Panc1 (cell line): ENCODE measurements around the gene CD22. TPM values are rescaled to one million over a fixed set of nuclear protein-coding genes. Genes with fewer than 3 reads are reported as not detected.

Experiments used
- ATAC-seq: fragments of 200-7000 bp; cut with Tn5 transposase; 2 replicates; pipeline ENCODE4 v1.9.1; 2020; ENCODE audit warnings: mild to moderate bottlenecking, moderate library complexity
- BruUV-seq: library from RNA; stranded (reverse); fragments of 400-500 nt; replicated peaks from 2 replicates; lab custom pipeline; 2021; lab: Mats Ljungman, UMichigan
- CTCF ChIA-PET: fragments of 300-600 bp; sonication (Branson Sonifier 250); formaldehyde crosslinking; loops from one replicate; lab custom pipeline; 2022; ENCODE audit warnings: antibody characterized with exemption; lab: Charles Lee
- POLR2A ChIA-PET: fragments of 300-600 bp; sonication (Branson Sonifier 250); formaldehyde crosslinking; loops from one replicate; lab custom pipeline; 2022; ENCODE audit warnings: antibody characterized with exemption; lab: Charles Lee
- DNase-seq: peaks from one replicate; pipeline ENCODE4 v3.0.0-alpha.2; 2010; ENCODE audit warnings: low read depth, low spot score
- H3K27ac ChIP-seq: 2 replicates; pipeline ENCODE4 v1.5.1; 2011; ENCODE audit warnings: mild to moderate bottlenecking, low read length, inconsistent platforms
- H3K27me3 ChIP-seq: fragments of 200-500 bp; sonication (Bioruptor generic); 2 replicates; pipeline ENCODE4 v1.6.0; 2014; ENCODE audit warnings: low read length, inconsistent platforms; ENCODE audit not compliant: control insufficient read depth, insufficient read depth
- H3K36me3 ChIP-seq: fragments of 200-500 bp; sonication (Bioruptor generic); 2 replicates; pipeline ENCODE4 v1.5.1; 2014; ENCODE audit warnings: inconsistent platforms, mild to moderate bottlenecking, low read length, moderate library complexity; ENCODE audit not compliant: control insufficient read depth, insufficient read depth
- H3K4me1 ChIP-seq: 2 replicates; pipeline ENCODE4 v1.5.1; 2011; ENCODE audit warnings: inconsistent platforms, mild to moderate bottlenecking, low read length, moderate library complexity; ENCODE audit not compliant: control insufficient read depth, insufficient read depth
- H3K4me3 ChIP-seq, 2 experiments: 2 replicates each; pipeline ENCODE4 v1.5.1; 2011 to 2012; ENCODE audit warnings: low read depth in 2 of 2, low read length in 2 of 2, mild to moderate bottlenecking in 2 of 2, inconsistent platforms in 1 of 2, moderate library complexity in 1 of 2
- H3K9me3 ChIP-seq: fragments of 200-500 bp; sonication (Bioruptor generic); 2 replicates; pipeline ENCODE4 v1.5.1; 2014; ENCODE audit warnings: low read depth, mild to moderate bottlenecking, inconsistent platforms, low read length, moderate library complexity; ENCODE audit not compliant: control insufficient read depth, insufficient read depth
- POLR2AphosphoS5 ChIP-seq: IDR thresholded peaks from 2 replicates; pipeline ENCODE4 v1.6.1; 2012; ENCODE audit warnings: mild to moderate bottlenecking, low read depth, low read length, moderate library complexity
- SIN3A ChIP-seq: IDR thresholded peaks from 2 replicates; pipeline ENCODE4 v1.6.1; 2012; ENCODE audit warnings: low read depth, mild to moderate bottlenecking, low read length, moderate library complexity, borderline replicate concordance; ENCODE audit not compliant: insufficient read depth
- TCF7L2 ChIP-seq: IDR thresholded peaks from 2 replicates; pipeline ENCODE4 v1.6.1; 2011; ENCODE audit warnings: mild to moderate bottlenecking, low read depth, low read length, inconsistent platforms
- in situ Hi-C: cut with HindIII; loops from 2 replicates; pipeline ENCODE4 v1.10.0; 2016; ENCODE audit warnings: low sequenced_read_pairs, low pct_unique_long_range_greater_than_20kb
- intact Hi-C: fragments of 100-400 bp; cut with micrococcal nuclease; formaldehyde crosslinking; loops from one replicate; pipeline ENCODE4 v1.10.0; 2022; ENCODE audit not compliant: unreplicated experiment
- total RNA-seq: library from RNA; stranded (reverse); gene quantifications from one replicate; pipeline ENCODE4 v1.2.1, GENCODE V29; 2021; ENCODE audit not compliant: unreplicated experiment
- TF ChIP-seq, protein P1 (sequence below): fragments of 450-650 bp; IDR thresholded peaks from 2 replicates; pipeline ENCODE4 v1.5.1; 2017; ENCODE audit warnings: mild to moderate bottlenecking
- TF ChIP-seq, protein P2 (sequence below), 2 experiments: IDR thresholded peaks; 2 replicates each; pipeline ENCODE4 v1.6.1; 2011 to 2012; ENCODE audit warnings: low read depth in 2 of 2, control low read depth in 1 of 2, low read length in 1 of 2, mild to moderate bottlenecking in 1 of 2, moderate library complexity in 1 of 2; ENCODE audit not compliant: insufficient read depth in 1 of 2

CD22 gene
- total RNA-seq, 1 experiment from 2014 or later = 0.74 TPM

DNA sequence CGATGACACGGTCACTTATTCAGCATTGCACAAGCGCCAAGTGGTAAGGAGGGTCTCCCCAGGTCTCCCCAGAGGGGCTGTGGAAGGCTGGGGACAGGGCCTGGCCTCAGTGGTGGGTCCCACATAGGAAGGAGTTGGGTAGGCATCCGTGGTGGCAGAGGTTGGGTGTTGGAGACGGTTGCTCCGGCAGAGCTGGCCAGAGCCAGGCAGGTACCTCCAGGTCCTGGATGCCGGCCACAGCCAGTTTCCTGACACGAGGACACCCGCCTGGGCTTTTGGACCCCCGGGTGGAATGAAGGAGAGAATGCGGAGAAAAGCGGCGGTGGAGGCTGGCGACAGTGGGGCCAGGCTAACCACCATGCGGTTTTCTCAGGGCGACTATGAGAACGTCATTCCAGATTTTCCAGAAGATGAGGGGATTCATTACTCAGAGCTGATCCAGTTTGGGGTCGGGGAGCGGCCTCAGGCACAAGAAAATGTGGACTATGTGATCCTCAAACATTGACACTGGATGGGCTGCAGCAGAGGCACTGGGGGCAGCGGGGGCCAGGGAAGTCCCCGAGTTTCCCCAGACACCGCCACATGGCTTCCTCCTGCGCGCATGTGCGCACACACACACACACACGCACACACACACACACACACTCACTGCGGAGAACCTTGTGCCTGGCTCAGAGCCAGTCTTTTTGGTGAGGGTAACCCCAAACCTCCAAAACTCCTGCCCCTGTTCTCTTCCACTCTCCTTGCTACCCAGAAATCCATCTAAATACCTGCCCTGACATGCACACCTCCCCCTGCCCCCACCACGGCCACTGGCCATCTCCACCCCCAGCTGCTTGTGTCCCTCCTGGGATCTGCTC is 17.4 kb downstream of the CD22 start:
- H3K4me3 ChIP-seq = no peak overlapping the region
- POLR2A ChIA-PET = no interaction called here
- TF ChIP-seq SIN3A = no peak
- TF ChIP-seq POLR2AphosphoS5 = no peak
- in situ Hi-C loops (no loop called here), intact Hi-C loops (no loop called here)
- no TSS peak for BruUV-seq
- peaks cover 4% of the 10 kb centered on the region; the same call in 1 of the 2 replicates for H3K27me3 ChIP-seq
- DNase-seq = no peak
- no peaks in the 10 kb centered on the region for H3K36me3 ChIP-seq
- no peak overlapping the region for H3K27ac ChIP-seq
- no peak for ATAC-seq
- CTCF ChIA-PET = no interaction called here
- H3K9me3 ChIP-seq = no peaks in the 10 kb centered on the region
- no peaks in the 10 kb centered on the region for H3K4me1 ChIP-seq

DNA sequence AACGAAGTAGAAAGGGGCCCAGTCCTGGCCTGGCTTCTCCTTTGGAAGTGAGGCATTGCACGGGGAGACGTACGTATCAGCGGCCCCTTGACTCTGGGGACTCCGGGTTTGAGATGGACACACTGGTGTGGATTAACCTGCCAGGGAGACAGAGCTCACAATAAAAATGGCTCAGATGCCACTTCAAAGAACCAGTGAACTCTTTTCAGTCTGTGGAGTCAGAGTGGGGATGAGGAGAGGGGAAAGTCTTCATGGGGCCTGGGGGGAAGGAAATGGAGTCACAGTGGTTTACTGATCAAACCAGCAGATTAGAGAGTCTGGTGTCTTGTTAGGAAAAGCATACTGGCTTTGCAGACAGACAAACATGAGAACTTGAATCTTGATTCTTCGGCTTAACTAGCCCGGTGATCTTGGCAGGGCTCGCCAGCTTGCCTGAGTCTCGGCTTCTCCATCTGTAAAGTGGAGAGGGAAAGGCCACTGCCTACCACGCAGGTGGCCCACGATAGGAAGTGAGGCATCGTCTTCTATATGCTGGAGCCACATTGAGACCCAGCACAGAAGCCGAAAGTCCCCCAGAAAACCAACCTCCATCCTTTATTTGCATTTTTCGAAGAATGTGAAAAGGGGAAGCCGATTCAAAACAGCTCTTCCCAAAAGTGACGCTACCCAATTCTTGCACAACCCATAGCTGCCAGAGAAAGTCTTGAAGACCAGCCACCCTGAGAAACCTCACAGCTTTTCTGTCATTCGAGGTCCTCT is 18.4 kb downstream of the CD22 start, which contains the start of gene FFAR1:
TSS of gene FFAR1 (plus strand) at position 732 of the 759 bp plus-strand sequence. CDS start 3,650 bp downstream, outside the sequence.
- in situ Hi-C loops = no loop called here
- intact Hi-C loops = no loop called here
- no peak within 1 kb of the TSS for H3K4me3 ChIP-seq

More for the DNA sequence above, 18.4 kb downstream of the CD22 start, which contains the start of gene FFAR1:
- BruUV-seq = no TSS peak
- Histone ChIP-seq H3K4me1 (no peaks in the 10 kb centered on the region), H3K9me3 (no peaks in the 10 kb centered on the region), H3K27ac (no peak within 1 kb of the TSS), H3K27me3 (peaks cover 4% of the 10 kb centered on the region; the same call in 1 of the 2 replicates), H3K36me3 (no peaks in the 10 kb centered on the region)
- ATAC-seq (no peak), DNase-seq (no peak)
- ChIA-PET CTCF (no interaction called here), POLR2A (no interaction called here)
- TF ChIP-seq, protein P1, sequence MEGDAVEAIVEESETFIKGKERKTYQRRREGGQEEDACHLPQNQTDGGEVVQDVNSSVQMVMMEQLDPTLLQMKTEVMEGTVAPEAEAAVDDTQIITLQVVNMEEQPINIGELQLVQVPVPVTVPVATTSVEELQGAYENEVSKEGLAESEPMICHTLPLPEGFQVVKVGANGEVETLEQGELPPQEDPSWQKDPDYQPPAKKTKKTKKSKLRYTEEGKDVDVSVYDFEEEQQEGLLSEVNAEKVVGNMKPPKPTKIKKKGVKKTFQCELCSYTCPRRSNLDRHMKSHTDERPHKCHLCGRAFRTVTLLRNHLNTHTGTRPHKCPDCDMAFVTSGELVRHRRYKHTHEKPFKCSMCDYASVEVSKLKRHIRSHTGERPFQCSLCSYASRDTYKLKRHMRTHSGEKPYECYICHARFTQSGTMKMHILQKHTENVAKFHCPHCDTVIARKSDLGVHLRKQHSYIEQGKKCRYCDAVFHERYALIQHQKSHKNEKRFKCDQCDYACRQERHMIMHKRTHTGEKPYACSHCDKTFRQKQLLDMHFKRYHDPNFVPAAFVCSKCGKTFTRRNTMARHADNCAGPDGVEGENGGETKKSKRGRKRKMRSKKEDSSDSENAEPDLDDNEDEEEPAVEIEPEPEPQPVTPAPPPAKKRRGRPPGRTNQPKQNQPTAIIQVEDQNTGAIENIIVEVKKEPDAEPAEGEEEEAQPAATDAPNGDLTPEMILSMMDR = no peak
- TF ChIP-seq, protein P2, sequence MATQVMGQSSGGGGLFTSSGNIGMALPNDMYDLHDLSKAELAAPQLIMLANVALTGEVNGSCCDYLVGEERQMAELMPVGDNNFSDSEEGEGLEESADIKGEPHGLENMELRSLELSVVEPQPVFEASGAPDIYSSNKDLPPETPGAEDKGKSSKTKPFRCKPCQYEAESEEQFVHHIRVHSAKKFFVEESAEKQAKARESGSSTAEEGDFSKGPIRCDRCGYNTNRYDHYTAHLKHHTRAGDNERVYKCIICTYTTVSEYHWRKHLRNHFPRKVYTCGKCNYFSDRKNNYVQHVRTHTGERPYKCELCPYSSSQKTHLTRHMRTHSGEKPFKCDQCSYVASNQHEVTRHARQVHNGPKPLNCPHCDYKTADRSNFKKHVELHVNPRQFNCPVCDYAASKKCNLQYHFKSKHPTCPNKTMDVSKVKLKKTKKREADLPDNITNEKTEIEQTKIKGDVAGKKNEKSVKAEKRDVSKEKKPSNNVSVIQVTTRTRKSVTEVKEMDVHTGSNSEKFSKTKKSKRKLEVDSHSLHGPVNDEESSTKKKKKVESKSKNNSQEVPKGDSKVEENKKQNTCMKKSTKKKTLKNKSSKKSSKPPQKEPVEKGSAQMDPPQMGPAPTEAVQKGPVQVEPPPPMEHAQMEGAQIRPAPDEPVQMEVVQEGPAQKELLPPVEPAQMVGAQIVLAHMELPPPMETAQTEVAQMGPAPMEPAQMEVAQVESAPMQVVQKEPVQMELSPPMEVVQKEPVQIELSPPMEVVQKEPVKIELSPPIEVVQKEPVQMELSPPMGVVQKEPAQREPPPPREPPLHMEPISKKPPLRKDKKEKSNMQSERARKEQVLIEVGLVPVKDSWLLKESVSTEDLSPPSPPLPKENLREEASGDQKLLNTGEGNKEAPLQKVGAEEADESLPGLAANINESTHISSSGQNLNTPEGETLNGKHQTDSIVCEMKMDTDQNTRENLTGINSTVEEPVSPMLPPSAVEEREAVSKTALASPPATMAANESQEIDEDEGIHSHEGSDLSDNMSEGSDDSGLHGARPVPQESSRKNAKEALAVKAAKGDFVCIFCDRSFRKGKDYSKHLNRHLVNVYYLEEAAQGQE (IDR thresholded peaks at IDR 0.05; ENCODE audit: insufficient read depth in 1 of 2, low read depth in 2 of 2, low read length in 1 of 2) = no peak
- TF ChIP-seq SIN3A (no peak), TCF7L2 (no peak), POLR2AphosphoS5 (no peak)
